ENCODE results near the gene CHSY3.

Gene CHSY3

GRCh38 chr5:130077007-130077406 lies 172.7 kb downstream of the CHSY3 start:
- TF ChIP-seq, protein P1, sequence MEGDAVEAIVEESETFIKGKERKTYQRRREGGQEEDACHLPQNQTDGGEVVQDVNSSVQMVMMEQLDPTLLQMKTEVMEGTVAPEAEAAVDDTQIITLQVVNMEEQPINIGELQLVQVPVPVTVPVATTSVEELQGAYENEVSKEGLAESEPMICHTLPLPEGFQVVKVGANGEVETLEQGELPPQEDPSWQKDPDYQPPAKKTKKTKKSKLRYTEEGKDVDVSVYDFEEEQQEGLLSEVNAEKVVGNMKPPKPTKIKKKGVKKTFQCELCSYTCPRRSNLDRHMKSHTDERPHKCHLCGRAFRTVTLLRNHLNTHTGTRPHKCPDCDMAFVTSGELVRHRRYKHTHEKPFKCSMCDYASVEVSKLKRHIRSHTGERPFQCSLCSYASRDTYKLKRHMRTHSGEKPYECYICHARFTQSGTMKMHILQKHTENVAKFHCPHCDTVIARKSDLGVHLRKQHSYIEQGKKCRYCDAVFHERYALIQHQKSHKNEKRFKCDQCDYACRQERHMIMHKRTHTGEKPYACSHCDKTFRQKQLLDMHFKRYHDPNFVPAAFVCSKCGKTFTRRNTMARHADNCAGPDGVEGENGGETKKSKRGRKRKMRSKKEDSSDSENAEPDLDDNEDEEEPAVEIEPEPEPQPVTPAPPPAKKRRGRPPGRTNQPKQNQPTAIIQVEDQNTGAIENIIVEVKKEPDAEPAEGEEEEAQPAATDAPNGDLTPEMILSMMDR (IDR thresholded peaks at IDR 0.05; ENCODE audit: extremely low read depth, insufficient read depth, missing control alignments) = no peak
- no peak for DNase-seq (ENCODE audit: low spot score)
- in situ Hi-C loops (cut with MboI; ENCODE audit: low pct_unique_long_range_greater_than_20kb, low sequenced_read_pairs, unreplicated experiment) = no loop called here

- in situ Hi-C loops (cut with MboI; ENCODE audit: low pct_unique_long_range_greater_than_20kb, low sequenced_read_pairs, unreplicated experiment) = no loop called here
- no peak for DNase-seq (ENCODE audit: low spot score)
- TF ChIP-seq, protein P1 (IDR thresholded peaks at IDR 0.05; ENCODE audit: extremely low read depth, insufficient read depth, missing control alignments) = no peak
Measured at GRCh38 chr5:130078661-130079060, 174.4 kb downstream of the CHSY3 start.

- in situ Hi-C loops (cut with MboI; ENCODE audit: low pct_unique_long_range_greater_than_20kb, low sequenced_read_pairs, unreplicated experiment) = no loop called here
- TF ChIP-seq, protein P1 (IDR thresholded peaks at IDR 0.05; ENCODE audit: extremely low read depth, insufficient read depth, missing control alignments) = no peak
- no peak for DNase-seq (ENCODE audit: low spot score)
Measured at GRCh38 chr5:130090569-130091270, 186.5 kb downstream of the CHSY3 start.

- no peak for DNase-seq (ENCODE audit: low spot score)
- TF ChIP-seq, protein P1 (IDR thresholded peaks at IDR 0.05; ENCODE audit: extremely low read depth, insufficient read depth, missing control alignments) = no peak
- in situ Hi-C loops (cut with MboI; ENCODE audit: low pct_unique_long_range_greater_than_20kb, low sequenced_read_pairs, unreplicated experiment) = no loop called here
Measured at GRCh38 chr5:130092991-130093390, 188.7 kb downstream of the CHSY3 start.

DNA sequence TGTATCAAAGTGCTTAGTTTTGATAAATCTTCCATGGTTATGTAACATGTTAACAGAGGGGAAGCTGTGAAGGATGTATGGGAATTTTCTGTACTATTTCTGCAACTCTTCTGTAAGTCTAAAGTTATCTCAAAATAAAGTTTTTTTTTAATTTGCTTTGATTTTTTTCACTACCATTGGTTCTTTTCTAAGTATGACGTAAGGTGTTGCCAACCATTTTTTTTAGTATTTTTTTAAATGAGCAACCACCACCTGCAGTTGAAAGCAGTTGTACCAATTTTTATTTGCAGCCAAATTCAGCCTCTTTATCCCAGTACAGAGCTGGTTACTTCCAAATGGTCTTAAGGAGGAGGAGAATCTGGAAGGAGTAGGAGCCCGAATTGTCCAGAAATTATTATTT lies 192.2 kb downstream of the CHSY3 start:
- DNase-seq (ENCODE audit: low spot score) = no peak
- in situ Hi-C loops (cut with MboI; ENCODE audit: low pct_unique_long_range_greater_than_20kb, low sequenced_read_pairs, unreplicated experiment) = no loop called here
- TF ChIP-seq, protein P1 (IDR thresholded peaks at IDR 0.05; ENCODE audit: extremely low read depth, insufficient read depth, missing control alignments) = no peak

- TF ChIP-seq, protein P1 (IDR thresholded peaks at IDR 0.05; ENCODE audit: extremely low read depth, insufficient read depth, missing control alignments) = no peak
- no peak for DNase-seq (ENCODE audit: low spot score)
- in situ Hi-C loops (cut with MboI; ENCODE audit: low pct_unique_long_range_greater_than_20kb, low sequenced_read_pairs, unreplicated experiment) = no loop called here
Measured at GRCh38 chr5:130099008-130099407, 194.7 kb downstream of the CHSY3 start.

Measured in GM13977 (cell line).